HG03457 (cell line): ENCODE results near the gene TNIK.

Experiments used
- ATAC-seq: cut with Tn5 transposase; IDR thresholded peaks from one replicate; pipeline ENCODE4 v1.9.1; 2021; ENCODE audit warnings: moderate number of reproducible peaks; ENCODE audit not compliant: unreplicated experiment

Gene TNIK

GRCh38 chr3:171018156-171018935, 441.9 kb downstream of the TNIK start:
- no peak for ATAC-seq

- ATAC-seq = no peak
These were observed 446.1 kb downstream of the TNIK start for GRCh38 chr3:171013822-171014748.

- no peak for ATAC-seq
These were observed 448.3 kb downstream of the TNIK start for GRCh38 chr3:171011873-171012336.
